AG09309 (cell line): ENCODE data around the gene ASMT.

Experiments used
- DNase-seq: peaks from one replicate; pipeline ENCODE4 v3.0.0-alpha.2; 2010; ENCODE audit warnings: low read depth
- H3K4me3 ChIP-seq: 2 replicates; pipeline ENCODE4 v1.5.1; 2011; ENCODE audit warnings: mild to moderate bottlenecking, low read depth, low read length, moderate library complexity; ENCODE audit not compliant: control insufficient read depth
- CTCF ChIP-seq: IDR thresholded peaks from 2 replicates; pipeline ENCODE4 v1.5.1; 2011; ENCODE audit warnings: mild to moderate bottlenecking, low read depth, low read length, inconsistent platforms; ENCODE audit not compliant: insufficient read depth, control insufficient read depth; ENCODE audit errors: missing control alignments

ASMT gene

GRCh38 chrX:1582686-1583437 lies 32.0 kb upstream of the ASMT start:
- TF ChIP-seq CTCF, result no peak
- no peak overlapping the region for H3K4me3 ChIP-seq
- DNase-seq, result no peak

GRCh38 chrX:1584237-1585011 lies 30.4 kb upstream of the ASMT start:
- no peak overlapping the region for H3K4me3 ChIP-seq
- TF ChIP-seq CTCF, result no peak
- no peak for DNase-seq

- TF ChIP-seq CTCF, result no peak
- DNase-seq, result no peak
- H3K4me3 ChIP-seq, result no peak overlapping the region
Observed at GRCh38 chrX:1587161-1587560, 27.7 kb upstream of the ASMT start.

GRCh38 chrX:1589356-1590130 lies 25.3 kb upstream of the ASMT start:
- no peak for TF ChIP-seq CTCF
- DNase-seq, result no peak
- H3K4me3 ChIP-seq, result no peak overlapping the region

- TF ChIP-seq CTCF, result no peak
- peak; percentile 55 for DNase-seq
- peak within 1 kb of the TSS; percentile 69 for H3K4me3 ChIP-seq
Observed at GRCh38 chrX:1591102-1591862, 23.6 kb upstream of the ASMT start, which contains the start of gene AKAP17A. AKAP17A (plus strand) TSS chrX:1591604; CDS start chrX:1593463, 1,859 bp downstream.
